GM03348 (cell line): ENCODE results near the gene MYRIP.
A peak's percentile ranks its signal among the peaks of the same experiment; 100 is the strongest.

Experiments used
- DNase-seq: peaks from one replicate; pipeline ENCODE4 v3.0.0; 2012; ENCODE audit warnings: low spot score

Gene MYRIP

GRCh38 chr3:40191251-40191650 lies 381.8 kb downstream of the MYRIP start:
- no peak for DNase-seq

GRCh38 chr3:40191850-40192448 lies 382.5 kb downstream of the MYRIP start:
- DNase-seq = peak; percentile 73

- no peak for DNase-seq
Measured at GRCh38 chr3:40192628-40193027, 383.2 kb downstream of the MYRIP start.

- DNase-seq = no peak
Measured at GRCh38 chr3:40196966-40197365, 387.6 kb downstream of the MYRIP start.

- DNase-seq = no peak
Measured at GRCh38 chr3:40200692-40201316, 391.4 kb downstream of the MYRIP start.

GRCh38 chr3:40201770-40202169 lies 392.4 kb downstream of the MYRIP start:
- no peak for DNase-seq

GRCh38 chr3:40206522-40206921 lies 397.1 kb downstream of the MYRIP start:
- no peak for DNase-seq

GRCh38 chr3:40207796-40208195 lies 398.4 kb downstream of the MYRIP start:
- no peak for DNase-seq

GRCh38 chr3:40208251-40208650 lies 398.8 kb downstream of the MYRIP start:
- DNase-seq = no peak

GRCh38 chr3:40211579-40211978 lies 402.2 kb downstream of the MYRIP start:
- DNase-seq = no peak

GRCh38 chr3:40213556-40213955 lies 404.1 kb downstream of the MYRIP start:
- DNase-seq = no peak

GRCh38 chr3:40215015-40215414 lies 405.6 kb downstream of the MYRIP start:
- no peak for DNase-seq

- DNase-seq = no peak
Measured at GRCh38 chr3:40216471-40216870, 407.1 kb downstream of the MYRIP start.

- no peak for DNase-seq
Measured at GRCh38 chr3:40223856-40224255, 414.4 kb downstream of the MYRIP start.

GRCh38 chr3:40224796-40225515 lies 415.5 kb downstream of the MYRIP start:
- no peak for DNase-seq

GRCh38 chr3:40226636-40227035 lies 417.2 kb downstream of the MYRIP start:
- DNase-seq = no peak

GRCh38 chr3:40228792-40229350 lies 419.5 kb downstream of the MYRIP start:
- DNase-seq = no peak

GRCh38 chr3:40229386-40229785 lies 420.0 kb downstream of the MYRIP start:
- no peak for DNase-seq

- no peak for DNase-seq
Measured at GRCh38 chr3:40229963-40230362, 420.6 kb downstream of the MYRIP start.

- DNase-seq = no peak
Measured at GRCh38 chr3:40230382-40230781, 421.0 kb downstream of the MYRIP start.

GRCh38 chr3:40232626-40233025 lies 423.2 kb downstream of the MYRIP start:
- DNase-seq = no peak

- DNase-seq = no peak
Measured at GRCh38 chr3:40237159-40237558, 427.8 kb downstream of the MYRIP start.

- peak; percentile 50 for DNase-seq
Measured at GRCh38 chr3:40237889-40238571, 428.6 kb downstream of the MYRIP start.
